ENCODE measurements around the gene SP140. TPM values are rescaled to one million over a fixed set of nuclear protein-coding genes. Genes with fewer than 3 reads are reported as not detected.
"Not testable (repeated sequence)": the region's sequence is repeated elsewhere in the genome, so short reads cannot be mapped to it uniquely, and the experiment has no call there.

SP140 gene
- total RNA-seq, 2 donors from 2014 or later = 55.3 to 67.9 TPM

- Mint-ChIP-seq H3K27ac (peak overlapping the region; percentile 99 to 100), H3K4me1 (ENCODE audit: low read depth in 2 of 2) (peaks cover 63 to 70% of the 10 kb centered on the region in 2 donors), H3K36me3 (peaks cover 27% of the 10 kb centered on the region), H3K9me3 (no peaks in the 10 kb centered on the region), H3K27me3 (no peaks in the 10 kb centered on the region), H3K4me3 (peak overlapping the region; percentile 97)
- ATAC-seq (no peak), DNase-seq (ENCODE audit: low spot score) (no peak)
These were observed 102.6 kb downstream of the SP140 start for GRCh38 chr2:230328155-230328458.

DNA sequence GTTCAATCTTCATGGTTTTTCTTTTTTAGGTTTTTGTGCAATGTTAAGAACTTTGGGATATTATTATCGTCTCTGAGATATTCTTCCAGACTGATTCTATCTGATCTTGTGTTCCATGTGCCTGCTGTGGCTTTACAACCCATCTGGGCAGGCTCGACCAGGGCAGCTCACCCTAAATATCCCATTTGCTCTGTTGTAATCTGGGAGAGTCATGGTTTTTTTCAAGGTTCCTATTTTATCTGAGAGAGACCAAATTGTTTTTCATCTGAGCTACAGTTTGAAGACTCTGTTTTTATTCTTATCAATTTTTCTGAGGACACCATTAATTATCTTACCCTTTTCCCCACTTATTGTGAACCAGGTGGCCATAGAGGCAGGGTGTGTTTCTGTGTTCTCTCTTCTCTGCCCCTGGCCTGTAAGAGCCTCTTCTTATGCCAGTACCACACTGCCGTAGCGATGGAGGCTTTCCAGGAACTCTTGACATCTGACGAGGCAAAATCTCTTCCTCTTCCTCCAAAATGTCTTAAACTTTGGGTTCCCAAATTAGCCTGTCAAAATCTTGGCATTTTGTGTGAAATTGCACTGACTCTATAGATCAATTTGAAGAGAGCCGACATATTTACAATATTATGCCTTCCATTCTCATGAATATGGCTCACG, 104.5 kb downstream of the SP140 start:
- Mint-ChIP-seq H3K9me3 (no peaks in the 10 kb centered on the region), H3K4me1 (ENCODE audit: low read depth in 2 of 2) (peaks cover 66 to 82% of the 10 kb centered on the region in 2 donors), H3K36me3 (peaks cover 40% of the 10 kb centered on the region), H3K27me3 (no peaks in the 10 kb centered on the region), H3K27ac (peak overlapping the region; percentile 99 to 100), H3K4me3 (peak overlapping the region; percentile 97)
- ATAC-seq = no peak
- no peak for DNase-seq (ENCODE audit: low spot score)

DNA sequence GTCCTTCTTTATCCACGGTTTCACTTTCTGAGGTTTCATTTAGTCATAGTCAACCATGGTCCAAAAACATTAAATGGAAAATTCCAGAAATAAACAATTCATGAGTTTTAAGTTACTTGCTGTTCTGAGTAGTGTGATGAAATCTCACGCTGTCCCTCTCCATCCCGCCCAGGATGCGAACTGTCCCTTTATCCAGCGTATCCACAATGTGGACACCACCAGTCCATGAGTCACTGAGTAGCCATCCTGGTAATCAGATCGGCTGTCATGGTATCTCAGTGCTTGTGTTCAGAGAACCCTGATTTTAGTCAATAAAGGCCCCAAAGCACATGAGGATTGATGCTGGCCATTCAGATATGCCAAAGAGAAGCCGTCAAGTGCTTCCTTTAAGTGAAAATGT, 105.2 kb downstream of the SP140 start:
- peaks cover 66 to 83% of the 10 kb centered on the region in 2 donors for H3K4me1 Mint-ChIP-seq (ENCODE audit: low read depth in 2 of 2)
- H3K4me3 Mint-ChIP-seq = peak overlapping the region; percentile 20
- ATAC-seq (no peak), DNase-seq (ENCODE audit: low spot score) (no peak)
- peak overlapping the region; percentile 99 to 100 for H3K27ac Mint-ChIP-seq
- H3K27me3 Mint-ChIP-seq = no peaks in the 10 kb centered on the region
- H3K36me3 Mint-ChIP-seq = peaks cover 47% of the 10 kb centered on the region
- H3K9me3 Mint-ChIP-seq = no peaks in the 10 kb centered on the region

- no peaks in the 10 kb centered on the region for H3K9me3 Mint-ChIP-seq
- H3K27me3 Mint-ChIP-seq = no peaks in the 10 kb centered on the region
- peaks cover 42% of the 10 kb centered on the region for H3K36me3 Mint-ChIP-seq
- DNase-seq (ENCODE audit: low spot score) (no peak), ATAC-seq (no peak)
- peaks cover 49 to 57% of the 10 kb centered on the region in 2 donors for H3K4me1 Mint-ChIP-seq (ENCODE audit: low read depth in 2 of 2)
- H3K27ac Mint-ChIP-seq = peak overlapping the region; percentile 65 to 78
- H3K4me3 Mint-ChIP-seq = peak overlapping the region; percentile 65
These were observed 109.9 kb downstream of the SP140 start for GRCh38 chr2:230335461-230335863.

- ATAC-seq = no peak
- H3K27me3 Mint-ChIP-seq = no peaks in the 10 kb centered on the region
- peak overlapping the region; percentile 65 for H3K4me3 Mint-ChIP-seq
- no peak for DNase-seq (ENCODE audit: low spot score)
- H3K4me1 Mint-ChIP-seq (ENCODE audit: low read depth in 2 of 2) = peaks cover 45 to 51% of the 10 kb centered on the region in 2 donors
- no peaks in the 10 kb centered on the region for H3K9me3 Mint-ChIP-seq
- H3K27ac Mint-ChIP-seq = peak overlapping the region; percentile 65 to 78
- H3K36me3 Mint-ChIP-seq = peaks cover 42% of the 10 kb centered on the region
These were observed 110.4 kb downstream of the SP140 start for GRCh38 chr2:230335864-230336506.

GRCh38 chr2:230341936-230342528, 116.5 kb downstream of the SP140 start:
- ATAC-seq = not testable (repeated sequence)

DNA sequence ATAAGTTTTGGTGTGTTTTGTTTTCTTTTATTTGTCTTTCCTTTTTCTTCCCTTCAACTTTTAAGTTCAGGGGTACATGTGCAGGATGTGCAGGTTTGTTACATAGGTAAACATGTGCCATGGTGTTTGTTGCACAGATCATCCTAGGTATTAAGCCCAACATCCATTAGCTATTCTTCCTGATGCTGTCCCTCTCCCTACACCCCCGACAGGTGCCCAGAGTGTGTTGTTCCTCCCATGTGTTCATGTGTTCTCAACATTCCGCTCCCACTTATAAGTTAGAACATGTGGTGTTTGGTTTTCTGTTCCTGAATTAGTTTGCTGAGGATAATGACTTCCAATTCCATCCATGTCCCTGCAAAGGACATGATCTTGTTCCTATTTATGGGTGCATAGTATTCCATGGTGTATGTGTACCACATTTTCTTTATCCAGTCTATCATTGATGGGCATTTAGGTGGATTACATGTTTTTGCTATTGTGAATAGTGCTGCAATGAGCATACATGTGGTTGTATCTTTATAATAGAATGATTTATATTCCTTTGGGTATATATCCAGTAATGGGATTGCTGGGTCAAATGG, 117.6 kb downstream of the SP140 start:
- ATAC-seq; DNase-seq (ENCODE audit: low spot score); H3K27me3 Mint-ChIP-seq; H3K4me3 Mint-ChIP-seq: not testable (repeated sequence)
- Mint-ChIP-seq H3K9me3 (peaks cover 15% of the 10 kb centered on the region), H3K36me3 (peaks cover 48% of the 10 kb centered on the region), H3K27ac (peak overlapping the region; percentile 4 to 60), H3K4me1 (ENCODE audit: low read depth in 2 of 2) (peaks cover 45 to 53% of the 10 kb centered on the region in 2 donors)

More at GRCh38 chr2:230341936-230342528, 116.5 kb downstream of the SP140 start:
- not testable (repeated sequence) for H3K27me3 Mint-ChIP-seq; H3K4me3 Mint-ChIP-seq; H3K27ac Mint-ChIP-seq; DNase-seq (ENCODE audit: low spot score)
- peaks cover 39 to 44% of the 10 kb centered on the region in 2 donors for H3K4me1 Mint-ChIP-seq (ENCODE audit: low read depth in 2 of 2)
- H3K36me3 Mint-ChIP-seq = peaks cover 47% of the 10 kb centered on the region
- H3K9me3 Mint-ChIP-seq = peaks cover 15% of the 10 kb centered on the region

DNA sequence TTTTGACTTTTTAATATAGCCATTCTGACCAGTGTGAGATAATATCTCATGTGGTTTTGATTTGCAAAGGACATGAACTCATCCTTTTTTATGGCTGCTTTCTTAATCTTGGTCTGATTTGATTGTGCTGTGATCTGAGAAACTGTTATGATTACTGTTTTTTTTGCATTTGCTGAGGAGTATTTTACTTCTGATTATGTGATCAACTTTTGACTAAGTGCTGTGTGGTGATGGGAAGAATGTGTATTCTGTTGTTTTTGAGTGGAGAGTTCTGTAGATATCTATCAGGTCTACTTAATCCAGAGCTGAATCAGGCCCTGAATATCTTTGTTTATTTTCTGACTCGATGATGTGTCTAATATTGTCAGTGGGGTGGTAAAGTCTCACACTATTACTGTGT, 118.2 kb downstream of the SP140 start:
- Mint-ChIP-seq H3K9me3 (peaks cover 15% of the 10 kb centered on the region), H3K4me1 (ENCODE audit: low read depth in 2 of 2) (peaks cover 49 to 59% of the 10 kb centered on the region in 2 donors), H3K36me3 (peaks cover 48% of the 10 kb centered on the region), H3K27me3 (no peaks in the 10 kb centered on the region), H3K4me3 (peak overlapping the region; percentile 62), H3K27ac (peak overlapping the region; percentile 4 to 60)
- ATAC-seq (peak in 1 of 2 donors; percentile 58), DNase-seq (ENCODE audit: low spot score) (no peak)

DNA sequence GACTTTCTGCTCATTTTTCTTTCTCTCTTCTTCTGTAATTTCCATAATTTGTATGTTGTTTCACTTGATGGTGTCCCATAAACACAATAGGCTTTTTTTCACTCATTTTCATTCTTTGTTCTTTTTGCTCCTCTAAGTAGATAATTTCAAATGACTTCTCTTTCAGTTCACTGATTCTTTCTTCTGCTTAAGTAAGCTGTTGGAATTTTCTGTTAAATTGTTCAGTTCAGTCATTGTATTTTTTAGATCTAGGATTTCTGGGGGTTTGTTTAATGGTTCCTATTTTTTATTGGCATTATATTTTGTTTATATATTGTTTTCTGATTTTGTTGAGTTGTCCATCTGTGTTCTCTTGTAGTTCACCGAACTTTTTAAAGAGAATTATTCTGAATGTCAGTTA, 120.9 kb downstream of the SP140 start:
- Mint-ChIP-seq H3K27me3 (no peaks in the 10 kb centered on the region), H3K4me1 (ENCODE audit: low read depth in 2 of 2) (peaks cover 59 to 81% of the 10 kb centered on the region in 2 donors), H3K4me3 (no peak overlapping the region), H3K36me3 (peaks cover 55% of the 10 kb centered on the region), H3K27ac (peak overlapping the region; percentile 19 to 36), H3K9me3 (peaks cover 15% of the 10 kb centered on the region)
- ATAC-seq (no peak), DNase-seq (ENCODE audit: low spot score) (no peak)

GRCh38 chr2:230346921-230347533, 121.5 kb downstream of the SP140 start:
- H3K27ac Mint-ChIP-seq = peak overlapping the region; percentile 19 to 36
- peaks cover 55% of the 10 kb centered on the region for H3K36me3 Mint-ChIP-seq
- DNase-seq (ENCODE audit: low spot score) = no peak
- H3K4me1 Mint-ChIP-seq (ENCODE audit: low read depth in 2 of 2) = peaks cover 59 to 82% of the 10 kb centered on the region in 2 donors
- no peak for ATAC-seq
- peaks cover 15% of the 10 kb centered on the region for H3K9me3 Mint-ChIP-seq
- H3K27me3 Mint-ChIP-seq = no peaks in the 10 kb centered on the region
- peak overlapping the region; percentile 21 for H3K4me3 Mint-ChIP-seq

DNA sequence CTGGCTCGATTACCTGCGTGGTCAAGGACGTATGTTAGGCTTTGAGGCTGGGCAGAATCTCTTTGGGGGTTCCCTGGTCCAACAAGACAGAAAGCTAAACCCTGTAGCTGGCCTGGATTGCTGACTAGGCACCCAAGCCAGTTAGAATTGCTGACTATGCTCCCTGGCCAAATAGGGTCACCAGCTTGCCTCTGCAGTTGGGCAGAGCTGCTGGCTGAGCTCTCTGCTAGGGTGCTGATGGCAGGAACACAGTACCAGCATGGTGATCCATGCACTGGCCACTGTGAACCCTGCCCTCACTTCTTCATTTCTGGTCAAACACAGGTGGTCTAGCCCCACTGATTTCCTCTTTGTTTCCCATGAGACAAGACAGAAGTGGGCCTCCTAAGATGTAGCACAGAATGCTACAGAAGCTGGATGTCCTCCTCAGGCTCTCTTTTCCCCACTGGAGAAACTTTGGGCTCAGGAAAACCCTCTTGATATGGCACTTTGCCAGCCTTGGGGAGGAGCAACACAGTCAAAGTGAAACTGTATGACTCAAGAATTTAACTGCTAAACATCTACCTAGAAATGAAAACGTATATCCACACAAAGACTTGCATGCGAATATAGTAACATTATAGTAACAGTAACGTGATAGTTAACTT, 122.2 kb downstream of the SP140 start:
- peak; percentile 73 to 75 for ATAC-seq
- Mint-ChIP-seq H3K9me3 (peaks cover 14% of the 10 kb centered on the region), H3K4me3 (peak overlapping the region; percentile 70), H3K4me1 (ENCODE audit: low read depth in 2 of 2) (peaks cover 56 to 78% of the 10 kb centered on the region in 2 donors), H3K27me3 (no peaks in the 10 kb centered on the region), H3K36me3 (peaks cover 49% of the 10 kb centered on the region), H3K27ac (peak overlapping the region; percentile 72 to 84)
- no peak for DNase-seq (ENCODE audit: low spot score)

DNA sequence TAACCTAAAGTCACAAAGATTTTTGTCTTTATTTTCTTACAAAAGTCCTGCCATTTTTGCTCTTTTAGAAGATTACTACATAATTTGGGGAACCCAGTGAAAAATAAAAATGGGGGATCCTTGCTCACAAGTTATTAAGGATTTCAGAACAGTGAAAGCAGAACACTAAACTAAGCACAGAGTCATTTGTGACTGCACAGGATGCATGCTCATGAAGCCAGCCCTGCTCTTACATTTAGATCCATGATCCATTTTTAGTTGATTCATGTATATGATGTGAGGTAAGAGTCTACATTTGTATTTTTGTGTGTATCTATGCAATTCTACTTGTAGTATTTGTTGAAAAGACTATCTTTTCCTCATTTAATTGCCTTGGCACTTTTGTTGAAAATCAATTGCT, 123.3 kb downstream of the SP140 start:
- ATAC-seq (peak in 1 of 2 donors; percentile 66), DNase-seq (ENCODE audit: low spot score) (no peak)
- Mint-ChIP-seq H3K27ac (peak overlapping the region; percentile 72 to 84), H3K4me3 (peak overlapping the region; percentile 70), H3K36me3 (peaks cover 39% of the 10 kb centered on the region), H3K4me1 (ENCODE audit: low read depth in 2 of 2) (peaks cover 49 to 68% of the 10 kb centered on the region in 2 donors), H3K27me3 (no peaks in the 10 kb centered on the region), H3K9me3 (peaks cover 10% of the 10 kb centered on the region)

DNA sequence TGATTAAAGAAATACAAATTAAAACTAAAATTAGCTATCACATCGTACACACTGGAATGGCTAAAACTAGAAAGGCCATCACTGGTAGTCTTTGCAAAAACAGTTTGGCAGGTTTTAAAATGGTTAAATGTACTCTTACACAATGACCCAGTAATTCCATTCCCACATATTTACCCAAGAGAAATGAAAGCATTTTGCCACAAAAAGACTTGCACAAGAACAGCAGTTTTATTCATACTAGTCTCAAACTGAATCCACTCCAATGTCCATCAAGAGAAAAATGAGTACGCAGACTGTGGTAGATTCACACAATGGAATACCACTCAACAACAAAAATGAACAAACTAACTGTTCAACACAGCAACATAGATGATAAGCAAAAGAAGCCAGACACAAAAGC, 130.5 kb downstream of the SP140 start:
- Mint-ChIP-seq H3K27ac (no peak overlapping the region), H3K27me3 (no peaks in the 10 kb centered on the region), H3K9me3 (no peaks in the 10 kb centered on the region), H3K4me1 (ENCODE audit: low read depth in 2 of 2) (peaks cover 16 to 26% of the 10 kb centered on the region in 2 donors), H3K36me3 (peaks cover 14% of the 10 kb centered on the region), H3K4me3 (no peak overlapping the region)
- ATAC-seq (no peak), DNase-seq (ENCODE audit: low spot score) (no peak)

Data from natural killer cell treated with Interleukin-12 subunit alpha and Interleukin-12 subunit beta and Interleukin-15 and Interleukin-18, amount 100 ng/mL, for 72 hours (primary cell).